NT2/D1 (cell line): Measurements from ENCODE around the gene PPP4R2.

Experiments used
- SUZ12 ChIP-seq: IDR thresholded peaks from 2 replicates; pipeline ENCODE4 v1.6.1; 2011; ENCODE audit not compliant: insufficient read length, insufficient read depth; ENCODE audit errors: extremely low read depth
- ZNF274 ChIP-seq: IDR thresholded peaks from 2 replicates; pipeline ENCODE4 v1.6.1; 2011; ENCODE audit warnings: mild to moderate bottlenecking, low read depth, low read length

- TF ChIP-seq ZNF274 = no peak
- no peak for TF ChIP-seq SUZ12
These were observed 60.2 kb downstream of the PPP4R2 start for GRCh38 chr3:73056845-73057150.
